GM12874 (cell line): ENCODE measurements around the gene OIT3.

Experiments used
- CTCF ChIP-seq: IDR thresholded peaks from 2 replicates; pipeline ENCODE4 v1.5.1; 2011; ENCODE audit warnings: low read depth, mild to moderate bottlenecking, control low read depth, low read length, moderate library complexity; ENCODE audit not compliant: insufficient read depth

OIT3 gene

GRCh38 chr10:72953687-72954086, 60.1 kb downstream of the OIT3 start:
- no peak for TF ChIP-seq CTCF

DNA sequence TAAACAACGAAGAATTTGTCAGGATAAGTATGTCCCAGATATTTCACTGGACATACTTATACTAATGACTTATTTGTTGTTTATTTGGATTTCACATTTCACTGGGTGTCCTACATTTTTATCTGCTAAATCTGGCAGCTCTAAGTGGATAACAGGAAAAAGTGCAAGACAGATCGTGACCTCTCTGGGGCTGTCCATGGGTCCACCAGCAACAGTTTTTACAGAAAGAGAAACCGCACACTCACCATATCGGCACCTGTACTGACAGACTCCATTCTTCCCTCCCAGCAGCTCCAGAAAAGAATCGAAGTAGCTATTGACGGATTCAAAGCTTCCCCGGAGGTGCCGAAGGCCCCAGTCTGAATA, 60.7 kb downstream of the OIT3 start:
- TF ChIP-seq CTCF: no peak

DNA sequence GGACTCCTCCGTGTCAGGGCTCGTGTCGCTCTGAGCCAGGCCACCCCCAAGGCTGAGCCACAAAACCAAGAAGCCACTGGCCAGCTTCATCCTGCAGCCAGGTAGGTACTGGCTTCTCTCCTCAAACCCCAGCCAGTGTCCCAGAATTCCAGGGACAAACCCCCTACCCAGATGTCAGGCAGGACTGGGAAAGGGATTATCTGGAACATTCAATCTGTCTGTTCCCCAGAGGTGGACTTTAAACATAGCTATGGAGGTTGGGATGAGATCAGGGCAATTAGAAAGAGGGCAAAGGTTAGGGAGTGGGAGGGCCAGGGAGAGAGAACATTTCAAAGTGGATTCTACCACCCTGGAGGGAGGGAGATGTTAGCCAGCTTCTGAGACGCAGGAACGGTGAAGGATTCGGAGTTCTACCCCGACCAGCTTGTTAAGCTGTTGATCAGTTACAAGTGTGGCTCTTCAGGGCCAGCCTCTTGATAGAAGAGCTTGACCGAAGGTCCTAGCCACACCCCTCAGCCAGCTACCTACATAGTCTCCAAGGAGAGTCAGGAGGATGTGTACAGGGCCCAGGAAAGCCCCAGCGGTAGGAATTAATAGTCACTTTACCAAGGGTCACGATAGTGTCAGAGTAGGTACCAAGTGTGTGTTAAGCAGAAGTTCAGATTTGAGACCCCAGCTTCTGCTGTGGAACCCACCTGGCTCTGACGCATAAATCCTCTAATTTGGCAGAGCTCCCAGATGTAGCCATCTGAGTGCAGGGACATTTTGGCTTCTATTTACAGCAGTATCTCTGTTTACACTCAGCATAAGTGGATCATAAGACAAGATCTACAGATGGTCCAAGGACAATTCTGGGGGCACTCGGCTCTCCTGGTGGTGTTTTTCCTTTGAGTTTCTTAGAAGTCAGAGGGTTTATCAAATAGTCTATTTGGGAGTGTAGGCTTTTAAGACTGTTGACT, 61.3 kb downstream of the OIT3 start, which contains the start of gene PLA2G12B:
Gene PLA2G12B, minus strand, starts transcription at position 211 of the 959 bp plus-strand sequence. Its CDS starts 121 bp downstream, at position 90.
- TF ChIP-seq CTCF: no peak

DNA sequence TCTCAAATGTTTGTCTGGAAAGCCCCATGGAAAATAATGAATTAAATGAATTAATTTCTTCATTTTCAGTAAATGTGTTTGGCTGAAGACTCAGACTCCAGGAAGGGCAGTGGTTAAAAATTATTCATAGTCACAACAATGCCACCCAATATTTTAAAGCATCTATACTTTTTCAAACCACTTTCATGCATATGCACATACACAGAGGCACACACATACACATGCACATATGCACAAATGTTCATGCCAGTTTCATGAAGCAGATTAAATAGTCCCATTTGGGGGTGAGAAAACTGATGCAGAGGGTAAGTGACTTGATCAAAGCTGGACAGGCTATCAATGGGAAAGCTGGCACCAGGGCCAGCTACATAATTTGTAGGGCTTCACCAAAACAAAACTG, 62.5 kb downstream of the OIT3 start:
- TF ChIP-seq CTCF: no peak

GRCh38 chr10:72976886-72977285, 83.3 kb downstream of the OIT3 start:
- TF ChIP-seq CTCF: no peak

DNA sequence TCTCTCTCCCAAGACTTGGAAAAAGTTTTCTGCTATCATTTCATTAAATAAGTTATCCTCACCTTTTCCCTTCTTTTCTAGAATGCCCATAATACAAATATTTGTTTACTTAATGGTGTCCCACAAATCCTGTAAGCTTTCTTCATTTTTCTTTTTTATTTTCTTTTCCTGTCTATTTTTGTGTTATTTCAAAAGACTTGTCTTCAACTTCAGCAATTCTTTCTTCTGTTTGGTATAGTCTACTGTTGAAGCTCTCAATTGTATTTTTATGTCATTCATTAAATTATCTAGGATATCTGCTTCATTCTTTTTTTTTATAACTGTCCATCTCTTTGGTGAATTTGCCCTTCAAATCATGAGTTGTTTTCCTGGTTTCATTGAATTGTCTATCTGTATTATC, 86.2 kb downstream of the OIT3 start:
- TF ChIP-seq CTCF: no peak

GRCh38 chr10:72980348-72980747, 86.8 kb downstream of the OIT3 start:
- TF ChIP-seq CTCF: no peak
